C1 segment of cervical spinal cord (tissue), 14 donors: Measurements from ENCODE around the gene GPX6.
"Not testable (repeated sequence)": the region's sequence is repeated elsewhere in the genome, so short reads cannot be mapped to it uniquely, and the experiment has no call there.

ENCODE experiments used
- DNase-seq, 14 donors: peaks; one replicate each; lab custom pipeline; 2025; lab: John Stamatoyannopoulos, UW

Gene GPX6

GRCh38 chr6:28486533-28486932 lies 29.1 kb downstream of the GPX6 start:
- no peak for DNase-seq

- no peak for DNase-seq
Observed at GRCh38 chr6:28485482-28485881, 30.1 kb downstream of the GPX6 start.

- DNase-seq: no peak
Observed at GRCh38 chr6:28480253-28480932, 35.2 kb downstream of the GPX6 start.

- DNase-seq: no peak
Observed at GRCh38 chr6:28478518-28478917, 37.1 kb downstream of the GPX6 start.

GRCh38 chr6:28474441-28475219 lies 41.0 kb downstream of the GPX6 start:
- peak in 1 of 14 donors; percentile 3 for DNase-seq

- not testable (repeated sequence) for DNase-seq
Observed at GRCh38 chr6:28469153-28469745, 46.3 kb downstream of the GPX6 start.

- no peak for DNase-seq
Observed at GRCh38 chr6:28468056-28468455, 47.5 kb downstream of the GPX6 start.

- no peak for DNase-seq
Observed at GRCh38 chr6:28462401-28462800, 53.2 kb downstream of the GPX6 start.

GRCh38 chr6:28458568-28458967 lies 57.0 kb downstream of the GPX6 start:
- DNase-seq: no peak
